Ectodermal cell (in vitro differentiated cells): ENCODE measurements around the gene CIZ1.

Experiments
- H3K27ac ChIP-seq: 2 replicates; pipeline ENCODE4 v1.7.0; 2013; ENCODE audit warnings: mild to moderate bottlenecking, low read depth, low read length; ENCODE audit not compliant: insufficient read depth, poor library complexity, severe bottlenecking
- H3K27me3 ChIP-seq: 2 replicates; pipeline ENCODE4 v1.7.0; 2013; ENCODE audit warnings: mild to moderate bottlenecking, low read length; ENCODE audit not compliant: insufficient read depth, control insufficient read depth, poor library complexity, severe bottlenecking
- H3K36me3 ChIP-seq: one replicate; pipeline ENCODE4 v1.7.0; 2013; ENCODE audit warnings: low read length; ENCODE audit not compliant: control insufficient read depth, insufficient read depth
- H3K4me1 ChIP-seq: one replicate; pipeline ENCODE4 v1.7.0; 2013; ENCODE audit warnings: low read length; ENCODE audit not compliant: control insufficient read depth, insufficient read depth
- H3K4me3 ChIP-seq: 2 replicates; pipeline ENCODE4 v1.7.0; 2013; ENCODE audit warnings: low read depth, low read length, control low read depth; ENCODE audit not compliant: insufficient read depth
- H3K9me3 ChIP-seq: 2 replicates; pipeline ENCODE4 v1.7.0; 2013; ENCODE audit warnings: mild to moderate bottlenecking, low read length, moderate library complexity; ENCODE audit not compliant: control insufficient read depth
- WGBS, 2 experiments: methylation state at CpG; one replicate each; pipeline ENCODE4 v1.1.7; 2013; ENCODE audit warnings: missing lambda C conversion rate in 2 of 2; 5-methylcytosine and 5-hydroxymethylcytosine counted together

The CIZ1 gene

DNA sequence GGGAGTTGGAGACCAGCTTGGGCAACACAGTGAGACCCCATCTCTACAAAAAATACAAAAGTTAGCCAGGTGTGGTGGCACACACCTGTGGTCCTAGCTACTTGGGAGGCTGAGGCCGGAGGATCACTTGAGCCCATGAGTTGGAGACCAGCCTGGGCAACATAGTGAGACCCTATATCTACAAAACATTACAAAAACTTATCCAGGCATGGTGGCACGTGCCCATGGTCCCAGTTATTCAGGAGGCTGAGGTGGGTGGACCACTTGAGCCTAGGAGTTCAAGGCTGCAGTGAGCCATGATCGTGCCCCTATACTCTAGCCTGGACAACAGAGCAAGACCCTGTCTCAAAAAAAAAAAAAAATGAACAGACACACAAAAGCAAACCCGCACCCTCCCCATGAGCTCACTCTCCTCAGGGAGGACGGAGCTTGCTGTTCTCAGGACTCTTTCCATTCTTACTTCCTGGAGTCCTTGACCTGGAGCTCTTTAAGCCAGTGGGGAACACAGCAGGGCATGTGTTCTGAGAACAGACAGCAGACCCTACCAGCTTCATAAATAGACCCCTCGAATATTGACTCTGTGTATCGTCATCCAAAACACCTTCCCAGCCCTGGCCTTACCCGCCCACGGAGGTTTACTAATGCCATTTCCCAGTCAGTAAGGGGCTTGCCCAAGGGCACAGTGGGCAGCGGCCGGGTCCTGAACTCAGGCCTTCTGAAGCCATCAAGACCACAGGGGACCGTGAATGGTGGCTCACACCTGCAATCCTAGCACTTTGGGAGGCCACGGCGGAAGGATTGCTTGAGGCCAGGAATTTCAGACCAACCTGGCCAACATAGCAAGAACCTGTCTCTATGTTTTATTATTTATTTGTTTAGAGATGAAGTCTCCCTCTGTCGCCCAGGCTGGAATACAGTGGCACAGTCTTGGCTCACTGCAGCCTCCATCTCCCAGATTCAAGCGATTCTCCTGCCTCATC lies 75.0 kb downstream of the CIZ1 start:
- no peak overlapping the region for H3K4me3 ChIP-seq
- whole genome bisulfite sequencing, 2 experiments, result 94 to 95% methylated on average over 16 of the region's 16 CpGs
- no peak overlapping the region for H3K27ac ChIP-seq
- H3K9me3 ChIP-seq, result no peaks in the 10 kb centered on the region
- H3K36me3 ChIP-seq, result peaks cover 6% of the 10 kb centered on the region
- H3K27me3 ChIP-seq, result no peaks in the 10 kb centered on the region
- H3K4me1 ChIP-seq, result peaks cover 8% of the 10 kb centered on the region
